ENCODE data around the gene C1orf74. TPM values are rescaled to one million over a fixed set of nuclear protein-coding genes. Genes with fewer than 3 reads are reported as not detected.
"Not testable (repeated sequence)": the region's sequence is repeated elsewhere in the genome, so short reads cannot be mapped to it uniquely, and the experiment has no call there.

C1orf74 gene
- total RNA-seq, 2 experiments from 2014 or later: 2.1 to 2.2 TPM

DNA sequence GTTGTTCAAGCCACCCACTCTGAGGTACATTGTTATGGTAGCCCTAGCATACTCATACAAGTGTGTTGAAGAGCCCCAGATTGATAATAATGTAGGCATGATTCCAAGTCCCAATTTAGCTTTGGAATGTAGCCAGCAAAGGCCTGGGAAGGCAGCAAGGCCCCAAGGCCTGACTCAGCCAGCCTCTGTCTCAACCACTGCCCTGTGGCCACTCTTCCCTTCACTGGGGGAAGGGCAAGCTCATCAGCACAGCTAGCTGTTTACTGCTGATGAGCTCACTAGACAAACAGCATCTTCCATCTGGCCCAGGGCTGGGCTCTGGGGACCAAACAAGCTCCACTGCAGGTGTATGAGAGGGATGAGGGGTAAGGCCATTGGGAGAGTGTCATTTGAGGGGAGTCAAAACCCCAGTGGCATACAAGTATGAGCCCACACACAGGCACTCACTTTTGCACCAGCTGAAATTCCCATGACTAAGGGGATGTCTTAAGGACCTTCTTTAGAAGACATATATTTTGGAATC lies 23.8 kb upstream of the C1orf74 start:
- POLR2A ChIA-PET: interaction anchor here (0.6 kb wide), 2 partner anchors 845 to 1443 kb away, joined by 4 read pairs; no protein-coding TSS in a partner anchor
- CTCF ChIA-PET: no interaction called here

DNA sequence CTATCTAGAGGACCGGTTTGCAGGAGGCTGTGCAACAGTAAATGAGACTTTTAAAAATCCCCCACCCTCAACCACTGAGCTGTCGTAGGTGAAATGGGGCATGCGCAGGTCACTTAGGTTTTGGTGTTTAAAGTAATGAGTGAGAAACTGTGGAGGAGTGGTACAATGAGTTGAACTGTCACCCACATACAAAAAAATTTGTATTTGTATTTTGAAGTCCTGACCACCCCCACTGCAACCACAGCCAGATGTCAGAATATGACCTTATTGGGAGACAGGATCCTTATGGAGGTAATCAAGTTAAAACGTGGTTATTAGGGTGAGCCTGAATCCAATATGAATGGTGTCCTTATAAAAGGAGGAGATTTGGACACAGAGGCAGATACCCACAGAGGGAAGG lies 23.1 kb upstream of the C1orf74 start:
- ChIA-PET POLR2A (interaction anchor here (0.6 kb wide), 2 partner anchors 845 to 1444 kb away, joined by 4 read pairs; no protein-coding TSS in a partner anchor), CTCF (no interaction called here)

DNA sequence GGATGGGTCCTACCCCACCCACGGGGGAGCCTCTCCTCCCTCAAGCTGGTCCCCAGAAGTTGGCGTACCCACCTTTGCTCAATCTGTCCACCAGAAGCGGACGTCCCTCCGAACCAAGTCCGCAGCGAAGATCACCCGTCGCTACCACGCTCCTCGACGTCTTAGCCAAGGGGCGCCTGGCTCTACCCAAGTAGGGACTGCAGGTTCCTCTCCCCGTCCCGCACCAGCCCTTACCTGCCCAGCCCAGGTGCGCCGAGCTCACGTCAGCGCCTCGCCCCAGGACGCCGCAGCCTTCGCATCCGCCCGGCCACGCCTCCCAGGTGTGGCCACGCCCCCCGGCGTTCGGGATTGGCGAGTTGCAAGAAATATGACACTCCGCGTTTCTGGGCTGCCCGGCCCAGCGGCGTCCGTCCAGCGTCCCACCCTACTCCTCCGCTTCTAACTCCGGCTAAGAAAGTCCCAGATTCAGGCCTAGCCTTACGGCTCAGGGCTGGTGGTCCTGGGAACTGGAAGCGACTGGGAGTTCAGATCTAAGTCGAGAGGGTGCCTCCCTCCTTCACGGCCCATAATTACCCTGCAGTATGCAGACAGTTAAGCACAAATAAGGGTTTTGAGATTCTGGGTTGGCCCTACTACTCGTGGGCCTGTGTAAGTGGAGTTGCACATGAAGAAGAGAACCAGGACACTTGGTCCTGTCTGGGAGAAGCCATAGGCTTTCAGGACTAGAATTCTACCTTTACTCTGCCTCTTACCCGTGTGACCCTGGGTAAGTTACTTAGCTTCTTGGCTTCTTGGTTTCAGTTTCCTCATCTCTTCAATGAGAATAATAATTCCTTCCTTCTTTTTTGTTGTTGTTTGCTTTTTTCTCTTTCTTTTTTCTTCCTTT lies 21.8 kb upstream of the C1orf74 start, which contains the start of gene IRF6:
Gene IRF6 (minus strand): TSS at position 268 of the 886 bp plus-strand sequence. CDS start 4,729 bp downstream, outside the sequence.
- ChIA-PET CTCF (interaction anchor here (0.6 to 1.7 kb wide), 4 partner anchors 17 to 76 kb away, joined by 4 to 7 read pairs (median 6); partner anchors contain the start of gene UTP25), POLR2A (no interaction called here)

DNA sequence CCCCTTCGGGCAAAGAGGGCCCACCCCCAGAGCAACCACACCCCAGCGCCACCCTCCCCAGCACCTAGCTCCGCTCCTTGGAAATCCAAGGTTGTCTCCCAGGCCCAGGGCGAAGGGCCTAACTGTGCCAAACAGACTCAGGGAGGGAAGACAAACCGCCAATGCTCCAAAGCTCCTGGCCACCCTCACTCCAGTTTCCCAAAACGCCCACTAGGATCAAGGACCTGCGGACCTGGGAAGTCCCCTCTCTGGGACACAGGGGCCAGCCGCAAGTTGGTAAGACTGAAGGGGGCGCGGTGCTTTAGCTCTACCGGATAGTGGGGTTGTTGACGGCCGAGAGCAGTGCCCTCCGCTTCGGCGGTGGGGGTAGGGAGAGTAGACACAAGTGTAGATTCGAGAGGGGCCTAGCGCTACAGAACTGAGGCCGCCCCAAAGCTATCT lies 21.0 kb upstream of the C1orf74 start:
- ChIA-PET CTCF (interaction anchor here (1.3 to 1.7 kb wide), 2 partner anchors 18 to 22 kb away, joined by 4 to 7 read pairs; partner anchors contain the start of gene UTP25), POLR2A (no interaction called here)

DNA sequence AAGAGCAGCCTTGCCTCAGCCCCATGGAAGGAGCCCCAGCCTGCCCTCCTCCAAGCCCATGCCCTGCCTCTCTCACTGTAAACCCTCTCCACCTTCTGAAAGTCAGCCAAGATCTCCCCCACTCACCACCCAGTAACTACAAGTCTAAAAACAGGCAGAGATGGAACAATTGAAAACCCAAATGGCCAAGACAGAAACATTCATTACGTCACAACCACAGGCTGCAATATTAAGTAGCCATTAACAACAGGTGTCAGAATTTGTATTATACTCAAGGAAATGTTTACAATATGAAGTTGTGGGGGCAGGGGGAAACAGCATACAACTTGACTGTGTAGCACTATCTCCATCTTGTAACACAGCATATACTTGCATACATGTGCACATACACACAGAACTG lies 19.2 kb upstream of the C1orf74 start:
- POLR2A ChIA-PET: no interaction called here
- CTCF ChIA-PET: interaction anchor here (1.6 kb wide), 1 partner anchor 20 kb away, joined by 5 read pairs; no protein-coding TSS in a partner anchor

- ChIA-PET CTCF (interaction anchor here (0.6 to 1.6 kb wide), 2 partner anchors 20 to 28 kb away, joined by 3 to 5 read pairs; no protein-coding TSS in a partner anchor), POLR2A (no interaction called here)
Measured at GRCh38 chr1:209802780-209803152, 18.4 kb upstream of the C1orf74 start.

DNA sequence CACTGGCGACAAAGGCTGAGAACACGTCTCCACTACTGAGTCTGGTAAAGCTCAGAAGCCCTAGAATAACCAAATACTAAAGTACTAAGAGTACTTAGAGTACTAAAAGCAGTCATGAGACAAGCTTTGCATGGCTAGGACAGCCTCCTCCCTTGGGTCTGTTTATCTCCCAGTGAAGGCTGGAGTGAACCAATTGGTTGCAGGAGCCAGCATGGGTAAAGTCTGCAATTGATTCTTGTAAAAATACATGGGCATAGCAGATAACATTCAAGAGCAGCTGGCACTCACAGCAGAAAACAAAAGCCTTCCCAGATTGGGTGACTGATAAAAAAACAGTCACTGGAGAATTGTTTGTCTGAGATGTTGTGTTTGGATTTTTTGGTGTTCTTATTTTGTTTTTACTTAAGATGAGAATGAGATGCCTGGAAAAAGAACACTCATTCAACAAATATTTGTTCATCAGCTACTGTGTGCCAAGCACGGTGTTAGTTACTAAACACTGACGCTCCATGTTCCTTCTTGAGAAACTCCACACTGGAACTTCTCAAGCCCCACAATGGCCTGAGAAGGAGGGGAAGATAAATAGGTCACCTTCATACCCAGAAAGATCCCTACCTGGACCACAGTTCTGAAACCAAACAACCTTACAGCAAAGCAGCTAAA lies 17.9 kb upstream of the C1orf74 start:
- ChIA-PET POLR2A (no interaction called here), CTCF (interaction anchor here (0.6 to 1.6 kb wide), 2 partner anchors 21 to 28 kb away, joined by 3 to 5 read pairs; no protein-coding TSS in a partner anchor)

DNA sequence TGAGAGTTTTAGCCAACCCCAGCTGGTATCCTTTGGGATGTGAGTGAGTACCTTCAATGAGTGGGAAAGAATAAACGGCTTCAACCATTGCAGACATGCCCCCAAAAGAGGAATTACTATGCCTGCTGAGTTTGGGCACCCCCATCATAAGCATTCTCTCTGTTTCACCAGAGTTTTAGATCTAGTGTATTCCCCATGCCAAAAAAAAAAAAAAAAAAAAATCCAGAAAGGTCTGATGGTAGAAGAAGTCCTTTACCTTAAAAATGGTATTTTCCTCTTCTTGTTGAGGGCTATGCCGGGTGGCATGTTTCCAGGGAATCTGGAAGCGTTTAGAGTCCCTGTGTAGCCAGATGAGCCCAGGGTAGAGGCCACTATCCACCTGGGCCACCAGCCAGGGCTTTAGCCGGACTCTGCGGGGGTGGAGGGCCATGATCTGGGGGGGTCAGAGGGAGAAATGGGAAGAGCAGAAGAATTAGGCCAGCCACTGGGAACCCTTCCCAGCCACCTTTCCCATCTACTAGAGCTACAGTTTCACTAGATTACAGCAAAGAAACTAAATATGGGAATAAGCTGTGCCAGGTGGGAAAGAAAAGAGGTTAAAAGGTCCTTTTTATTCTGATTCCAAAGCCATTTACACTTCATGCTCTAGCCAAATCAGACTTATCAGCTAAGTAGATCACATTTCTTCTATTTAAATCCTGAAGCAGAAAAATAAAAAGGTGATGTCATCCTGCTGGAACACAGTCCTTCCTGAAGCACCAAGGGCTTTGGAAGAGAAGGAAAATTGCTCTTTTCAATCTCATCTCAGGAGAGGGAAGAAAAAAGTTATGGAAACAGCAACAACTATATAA lies 16.9 kb upstream of the C1orf74 start:
- POLR2A ChIA-PET: no interaction called here
- CTCF ChIA-PET: interaction anchor here (1.0 kb wide), 1 partner anchor 13 kb away, joined by 3 read pairs; no protein-coding TSS in a partner anchor

- ChIA-PET POLR2A (no interaction called here), CTCF (interaction anchor here (1.2 kb wide), 1 partner anchor 25 kb away, joined by 4 read pairs; no protein-coding TSS in a partner anchor)
Measured at GRCh38 chr1:209797978-209798639, 13.8 kb upstream of the C1orf74 start.

- CTCF ChIA-PET, POLR2A ChIA-PET: not testable (repeated sequence)
Measured at GRCh38 chr1:209793711-209794110, 9.4 kb upstream of the C1orf74 start.

- ChIA-PET CTCF (no interaction called here), POLR2A (no interaction called here)
Measured at GRCh38 chr1:209791920-209792319, 7.6 kb upstream of the C1orf74 start.

DNA sequence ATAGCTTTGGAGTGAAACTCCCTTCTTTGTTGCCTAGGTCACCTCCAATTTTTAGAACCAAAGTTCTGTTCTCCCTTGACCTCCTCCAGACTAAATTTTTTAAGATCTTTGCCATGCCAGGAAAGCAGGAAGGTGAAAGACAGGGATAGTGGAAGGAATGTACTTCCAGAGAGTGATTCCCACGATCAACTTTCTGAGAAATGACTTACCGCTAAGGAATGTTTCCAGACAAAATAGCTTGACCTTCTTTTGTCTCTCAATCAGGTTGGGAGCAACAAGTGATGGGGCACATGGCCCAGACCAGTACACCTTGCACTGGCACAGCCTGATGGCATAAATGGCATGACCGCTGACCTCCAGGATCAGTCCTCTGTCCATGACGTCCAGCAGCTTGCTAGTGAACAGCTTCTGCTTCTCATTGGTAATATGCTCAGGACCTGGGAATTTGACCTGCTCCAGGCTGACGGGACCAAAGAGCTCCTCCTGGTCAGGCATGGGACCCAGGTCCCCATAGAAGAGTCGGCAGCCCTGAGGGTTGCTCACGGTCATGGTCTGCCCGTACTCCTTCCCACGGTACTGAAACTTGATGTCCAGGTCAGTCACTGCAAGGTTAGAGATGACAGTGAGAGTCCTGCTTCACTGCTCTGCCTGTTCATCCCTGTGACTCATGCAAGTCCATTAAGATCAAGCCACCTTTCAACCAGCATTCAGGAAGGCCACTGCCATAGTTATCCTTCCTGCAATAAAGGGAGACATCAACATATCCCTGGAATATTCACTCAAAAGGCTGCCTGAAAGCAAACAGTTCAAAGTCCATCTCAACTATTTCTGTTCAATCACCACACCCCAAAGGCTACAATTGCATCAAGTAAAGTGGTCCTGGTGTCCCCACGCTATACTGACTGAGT lies 6.2 kb upstream of the C1orf74 start:
- ChIA-PET POLR2A (no interaction called here), CTCF (no interaction called here)

DNA sequence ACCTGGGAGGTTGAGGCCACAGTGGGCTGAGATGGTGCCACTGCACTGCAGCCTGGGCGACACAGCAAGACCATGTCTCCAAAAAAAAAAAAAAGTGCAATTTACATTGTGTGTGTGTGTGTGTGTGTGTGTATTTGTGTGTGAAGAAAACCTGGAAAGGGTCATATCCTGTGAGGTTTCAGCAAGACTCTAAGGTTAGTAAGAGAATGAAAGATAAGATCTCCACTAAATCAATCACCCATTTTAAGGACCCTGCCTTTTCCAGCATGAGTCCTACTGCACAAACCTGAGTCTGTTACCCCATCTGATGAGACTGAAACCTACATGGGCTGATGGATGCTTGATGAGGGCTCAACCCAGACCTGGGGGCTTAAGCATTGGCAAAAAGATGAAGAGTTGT lies 4.9 kb upstream of the C1orf74 start:
- ChIA-PET POLR2A (no interaction called here), CTCF (no interaction called here)

- ChIA-PET CTCF (interaction anchor here (1.2 kb wide), 1 partner anchor 36 kb away, joined by 5 read pairs; no protein-coding TSS in a partner anchor), POLR2A (no interaction called here)
Measured at GRCh38 chr1:209787551-209787950, 3.2 kb upstream of the C1orf74 start.

- ChIA-PET POLR2A (no interaction called here), CTCF (interaction anchor here (1.3 kb wide), 1 partner anchor 30 kb away, joined by 4 read pairs; the partner anchor contains the start of gene TRAF3IP3)
Measured at GRCh38 chr1:209786146-209786545, 1.8 kb upstream of the C1orf74 start.

GRCh38 chr1:209785592-209785991 lies 1.2 kb upstream of the C1orf74 start:
- ChIA-PET CTCF (interaction anchor here (1.3 kb wide), 1 partner anchor 30 kb away, joined by 4 read pairs; the partner anchor contains the start of gene TRAF3IP3), POLR2A (no interaction called here)

DNA sequence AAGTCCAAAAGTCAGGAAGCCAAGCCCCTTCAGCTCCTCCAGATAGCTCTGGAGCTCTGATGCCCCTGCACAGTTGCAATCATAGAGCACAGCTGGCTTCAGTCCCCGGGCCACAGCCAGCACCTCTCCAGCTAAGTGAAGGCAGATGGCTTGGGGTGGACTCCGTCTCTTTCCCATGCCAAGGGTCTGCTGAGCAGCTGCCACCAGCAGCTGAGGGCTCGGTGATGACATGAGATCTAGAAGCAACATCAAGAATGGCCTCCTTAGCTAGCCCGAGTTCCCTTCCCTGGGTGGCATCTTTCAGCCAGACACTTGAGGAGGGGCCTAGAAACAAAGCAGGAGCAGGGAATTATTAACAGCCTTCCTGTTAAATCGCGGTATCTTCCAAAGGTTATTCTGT lies 973 bp downstream of the C1orf74 start:
- ChIA-PET POLR2A (interaction anchor here (0.6 to 3.0 kb wide), 7 partner anchors 8 to 45 kb away, joined by 3 to 22 read pairs (median 8); partner anchors contain the start of genes TRAF3IP3 and UTP25), CTCF (interaction anchor here (1.1 kb wide), 1 partner anchor 11 kb away, joined by 3 read pairs; no protein-coding TSS in a partner anchor)
